WTC11 (cell line): ENCODE data around the gene GYS1. TPM values are rescaled to one million over a fixed set of nuclear protein-coding genes. Genes with fewer than 3 reads are reported as not detected.

Experiments
- ATAC-seq: fragments of 200-7000 bp; cut with Tn5 transposase; 2 replicates; pipeline ENCODE4 v1.10.0; 2021; ENCODE audit warnings: mild to moderate bottlenecking, moderate library complexity
- CTCF ChIA-PET: fragments of 300-600 bp; sonication (Branson Sonifier 250); formaldehyde crosslinking; loops from one replicate; lab custom pipeline; 2021; ENCODE audit warnings: antibody characterized with exemption; lab: Charles Lee
- POLR2A ChIA-PET: fragments of 350-600 bp; sonication (Branson Sonifier 250); formaldehyde crosslinking; loops from one replicate; lab custom pipeline; 2021; ENCODE audit warnings: antibody characterized with exemption; lab: Charles Lee
- DNase-seq: peaks from one replicate; pipeline ENCODE4 v3.0.0; 2021; ENCODE audit warnings: low spot score
- H3K27ac Mint-ChIP-seq: 2 replicates; pipeline ENCODE4 v1.8.0; 2021; ENCODE audit warnings: mixed read lengths
- H3K27me3 Mint-ChIP-seq: 2 replicates; pipeline ENCODE4 v1.8.0; 2021; ENCODE audit warnings: low read depth, mild to moderate bottlenecking, moderate library complexity, mixed read lengths
- H3K36me3 Mint-ChIP-seq: 2 replicates; pipeline ENCODE4 v1.8.0; 2021; ENCODE audit warnings: mixed read lengths
- H3K4me1 Mint-ChIP-seq: 2 replicates; pipeline ENCODE4 v1.8.0; 2022; ENCODE audit warnings: mixed read lengths
- H3K4me3 Mint-ChIP-seq: 2 replicates; pipeline ENCODE4 v1.8.0; 2021; ENCODE audit warnings: mild to moderate bottlenecking, moderate library complexity, mixed read lengths
- H3K9me3 Mint-ChIP-seq: 2 replicates; pipeline ENCODE4 v1.8.0; 2021; ENCODE audit warnings: mixed read lengths
- CREM ChIP-seq: sonication (generic); formaldehyde crosslinking; IDR thresholded peaks from 2 replicates; pipeline ENCODE4 v1.8.1; 2022; ENCODE audit warnings: mild to moderate bottlenecking, missing genetic modification reagents, moderate library complexity
- E2F1 ChIP-seq: sonication (generic); formaldehyde crosslinking; IDR thresholded peaks from 2 replicates; pipeline ENCODE4 v1.8.0; 2022; ENCODE audit warnings: mild to moderate bottlenecking, missing genetic modification reagents
- ETV6 ChIP-seq: sonication (generic); formaldehyde crosslinking; IDR thresholded peaks from 2 replicates; pipeline ENCODE4 v1.8.1; 2022; ENCODE audit warnings: mild to moderate bottlenecking, missing genetic modification reagents
- FOXK1 ChIP-seq: sonication (generic); formaldehyde crosslinking; IDR thresholded peaks from 2 replicates; pipeline ENCODE4 v1.8.0; 2022; ENCODE audit warnings: mild to moderate bottlenecking, moderate library complexity, missing genetic modification reagents
- FOXP1 ChIP-seq: sonication (generic); formaldehyde crosslinking; IDR thresholded peaks from 2 replicates; pipeline ENCODE4 v1.8.0; 2022; ENCODE audit warnings: missing genetic modification reagents, mild to moderate bottlenecking, moderate library complexity, borderline replicate concordance
- GRHL2 ChIP-seq: fragments of 250-450 bp; sonication (Bioruptor Pico); IDR thresholded peaks from 2 replicates; pipeline ENCODE4 v1.8.0; 2022; ENCODE audit warnings: mild to moderate bottlenecking, moderate library complexity; ENCODE audit not compliant: insufficient replicate concordance, severe bottlenecking
- MXD4 ChIP-seq: fragments of 250-450 bp; sonication (Bioruptor Pico); IDR thresholded peaks from 2 replicates; pipeline ENCODE4 v1.8.0; 2021; ENCODE audit warnings: mild to moderate bottlenecking, moderate library complexity, borderline replicate concordance
- NR3C1 ChIP-seq: sonication (generic); formaldehyde crosslinking; conservative IDR thresholded peaks from 2 replicates; pipeline ENCODE4 v1.8.1; 2023; ENCODE audit warnings: low read depth, mild to moderate bottlenecking, missing genetic modification reagents
- OVOL2 ChIP-seq: fragments of 250-450 bp; sonication (Bioruptor Pico); IDR thresholded peaks from 2 replicates; pipeline ENCODE4 v1.9.0; 2021; ENCODE audit warnings: mild to moderate bottlenecking, borderline replicate concordance
- SMAD3 ChIP-seq: sonication (generic); formaldehyde crosslinking; IDR thresholded peaks from 2 replicates; pipeline ENCODE4 v1.8.0; 2022; ENCODE audit warnings: missing genetic modification reagents, mild to moderate bottlenecking, borderline replicate concordance
- TP53 ChIP-seq: sonication (generic); formaldehyde crosslinking; IDR thresholded peaks from 2 replicates; pipeline ENCODE4 v1.8.1; 2023; ENCODE audit warnings: mild to moderate bottlenecking, missing genetic modification reagents
- ZNF263 ChIP-seq: sonication (generic); formaldehyde crosslinking; IDR thresholded peaks from 2 replicates; pipeline ENCODE4 v1.8.1; 2022; ENCODE audit warnings: low read depth, mild to moderate bottlenecking, moderate library complexity, missing genetic modification reagents
- ZNF317 ChIP-seq: sonication (generic); formaldehyde crosslinking; IDR thresholded peaks from 2 replicates; pipeline ENCODE4 v1.8.1; 2023; ENCODE audit warnings: low read depth, mild to moderate bottlenecking, moderate library complexity, missing genetic modification reagents, borderline replicate concordance
- ZNF416 ChIP-seq: fragments of 250-450 bp; sonication (Bioruptor Pico); IDR thresholded peaks from 2 replicates; pipeline ENCODE4 v1.9.0; 2021; ENCODE audit warnings: mild to moderate bottlenecking, inconsistent platforms
- ZNF423 ChIP-seq: fragments of 250-450 bp; sonication (Bioruptor Pico); IDR thresholded peaks from 2 replicates; pipeline ENCODE4 v2.1.2; 2022; ENCODE audit warnings: mild to moderate bottlenecking, moderate library complexity
- ZNF512 ChIP-seq: sonication (generic); formaldehyde crosslinking; IDR thresholded peaks from 2 replicates; pipeline ENCODE4 v1.8.1; 2022; ENCODE audit warnings: missing genetic modification reagents, borderline replicate concordance
- total RNA-seq: library from RNA; stranded (reverse); gene quantifications from 3 replicates; pipeline ENCODE4 v1.2.3, GENCODE V29; 2021
- TF ChIP-seq, protein P1 (sequence below): fragments of 250-450 bp; sonication (Bioruptor Pico); IDR thresholded peaks from 2 replicates; pipeline ENCODE4 v1.9.0; 2021; ENCODE audit warnings: mild to moderate bottlenecking, borderline replicate concordance
- TF ChIP-seq, protein P2 (sequence below): fragments of 250-450 bp; sonication (Bioruptor Pico); IDR thresholded peaks from 2 replicates; pipeline ENCODE4 v1.8.0; 2021; ENCODE audit warnings: mild to moderate bottlenecking

GYS1 gene
- total RNA-seq, 1 experiment from 2014 or later = 52.0 TPM

DNA sequence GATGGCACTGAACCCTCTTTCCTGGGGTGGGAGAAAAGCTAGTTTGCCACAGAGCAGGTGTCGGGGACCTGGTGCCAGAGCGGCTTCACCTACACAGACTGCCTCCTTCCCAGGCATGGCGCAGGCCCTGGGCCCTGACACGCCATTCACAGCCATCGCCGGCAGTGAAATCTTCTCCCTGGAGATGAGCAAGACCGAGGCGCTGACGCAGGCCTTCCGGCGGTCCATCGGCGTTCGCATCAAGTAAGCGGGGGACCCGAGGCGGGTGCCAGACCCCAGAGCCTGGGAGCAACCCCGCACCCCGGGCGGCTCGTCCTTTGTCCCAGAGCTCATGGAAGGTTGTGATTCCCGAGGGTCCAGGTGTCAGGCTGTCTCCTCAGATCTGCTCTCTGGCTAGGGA, 13.8 kb upstream of the GYS1 start:
- ChIA-PET CTCF (interaction anchor here (0.9 to 1.2 kb wide), 3 partner anchors 9 to 108 kb away, joined by 3 to 4 read pairs (median 3); partner anchors contain the start of genes LIN7B and RUVBL2), POLR2A (no interaction called here)
- DNase-seq (no peak), ATAC-seq (no peak)
- no peak for TF ChIP-seq ZNF423 (CRISPR knock-in tag)
- TF ChIP-seq ZNF512 = no peak
- no peak for TF ChIP-seq NR3C1 (CRISPR knock-in tag)
- no peak for TF ChIP-seq ZNF317 (CRISPR knock-in tag)
- TF ChIP-seq ETV6 (CRISPR knock-in tag) = no peak
- no peak for TF ChIP-seq CREM (CRISPR knock-in tag)
- TF ChIP-seq ZNF416 (CRISPR knock-in tag) = no peak
- TF ChIP-seq FOXK1 (CRISPR knock-in tag) = no peak
- no peak for TF ChIP-seq MXD4
- no peak for TF ChIP-seq SMAD3
- no peak for TF ChIP-seq ZNF263 (CRISPR knock-in tag)
- TF ChIP-seq OVOL2 (CRISPR knock-in tag) = no peak
- TF ChIP-seq E2F1 (CRISPR knock-in tag) = no peak
- TF ChIP-seq TP53 (CRISPR knock-in tag) = no peak
- no peak for TF ChIP-seq FOXP1 (CRISPR knock-in tag)
- TF ChIP-seq, protein P1, sequence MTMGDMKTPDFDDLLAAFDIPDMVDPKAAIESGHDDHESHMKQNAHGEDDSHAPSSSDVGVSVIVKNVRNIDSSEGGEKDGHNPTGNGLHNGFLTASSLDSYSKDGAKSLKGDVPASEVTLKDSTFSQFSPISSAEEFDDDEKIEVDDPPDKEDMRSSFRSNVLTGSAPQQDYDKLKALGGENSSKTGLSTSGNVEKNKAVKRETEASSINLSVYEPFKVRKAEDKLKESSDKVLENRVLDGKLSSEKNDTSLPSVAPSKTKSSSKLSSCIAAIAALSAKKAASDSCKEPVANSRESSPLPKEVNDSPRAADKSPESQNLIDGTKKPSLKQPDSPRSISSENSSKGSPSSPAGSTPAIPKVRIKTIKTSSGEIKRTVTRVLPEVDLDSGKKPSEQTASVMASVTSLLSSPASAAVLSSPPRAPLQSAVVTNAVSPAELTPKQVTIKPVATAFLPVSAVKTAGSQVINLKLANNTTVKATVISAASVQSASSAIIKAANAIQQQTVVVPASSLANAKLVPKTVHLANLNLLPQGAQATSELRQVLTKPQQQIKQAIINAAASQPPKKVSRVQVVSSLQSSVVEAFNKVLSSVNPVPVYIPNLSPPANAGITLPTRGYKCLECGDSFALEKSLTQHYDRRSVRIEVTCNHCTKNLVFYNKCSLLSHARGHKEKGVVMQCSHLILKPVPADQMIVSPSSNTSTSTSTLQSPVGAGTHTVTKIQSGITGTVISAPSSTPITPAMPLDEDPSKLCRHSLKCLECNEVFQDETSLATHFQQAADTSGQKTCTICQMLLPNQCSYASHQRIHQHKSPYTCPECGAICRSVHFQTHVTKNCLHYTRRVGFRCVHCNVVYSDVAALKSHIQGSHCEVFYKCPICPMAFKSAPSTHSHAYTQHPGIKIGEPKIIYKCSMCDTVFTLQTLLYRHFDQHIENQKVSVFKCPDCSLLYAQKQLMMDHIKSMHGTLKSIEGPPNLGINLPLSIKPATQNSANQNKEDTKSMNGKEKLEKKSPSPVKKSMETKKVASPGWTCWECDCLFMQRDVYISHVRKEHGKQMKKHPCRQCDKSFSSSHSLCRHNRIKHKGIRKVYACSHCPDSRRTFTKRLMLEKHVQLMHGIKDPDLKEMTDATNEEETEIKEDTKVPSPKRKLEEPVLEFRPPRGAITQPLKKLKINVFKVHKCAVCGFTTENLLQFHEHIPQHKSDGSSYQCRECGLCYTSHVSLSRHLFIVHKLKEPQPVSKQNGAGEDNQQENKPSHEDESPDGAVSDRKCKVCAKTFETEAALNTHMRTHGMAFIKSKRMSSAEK (CRISPR knock-in tag) = no peak
- TF ChIP-seq GRHL2 (CRISPR knock-in tag) = no peak
- TF ChIP-seq, protein P2, sequence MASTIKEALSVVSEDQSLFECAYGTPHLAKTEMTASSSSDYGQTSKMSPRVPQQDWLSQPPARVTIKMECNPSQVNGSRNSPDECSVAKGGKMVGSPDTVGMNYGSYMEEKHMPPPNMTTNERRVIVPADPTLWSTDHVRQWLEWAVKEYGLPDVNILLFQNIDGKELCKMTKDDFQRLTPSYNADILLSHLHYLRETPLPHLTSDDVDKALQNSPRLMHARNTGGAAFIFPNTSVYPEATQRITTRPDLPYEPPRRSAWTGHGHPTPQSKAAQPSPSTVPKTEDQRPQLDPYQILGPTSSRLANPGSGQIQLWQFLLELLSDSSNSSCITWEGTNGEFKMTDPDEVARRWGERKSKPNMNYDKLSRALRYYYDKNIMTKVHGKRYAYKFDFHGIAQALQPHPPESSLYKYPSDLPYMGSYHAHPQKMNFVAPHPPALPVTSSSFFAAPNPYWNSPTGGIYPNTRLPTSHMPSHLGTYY (CRISPR knock-in tag) = no peak
- Mint-ChIP-seq H3K4me1 (no peaks in the 10 kb centered on the region), H3K27ac (no peak overlapping the region), H3K27me3 (no peaks in the 10 kb centered on the region), H3K36me3 (peaks cover 39% of the 10 kb centered on the region), H3K9me3 (no peaks in the 10 kb centered on the region), H3K4me3 (no peak overlapping the region)
